Hepatocyte (in vitro differentiated cells): Measurements from ENCODE around the gene DDX1. TPM values are rescaled to one million over a fixed set of nuclear protein-coding genes. Genes with fewer than 3 reads are reported as not detected.

ENCODE experiments used
- DNase-seq: peaks from one replicate; pipeline ENCODE4 v3.0.0-alpha.2; 2016; ENCODE audit warnings: low spot score
- H2AFZ ChIP-seq: fragments of 200-600 bp; sonication (generic); 2 replicates; pipeline ENCODE4 v1.6.0; 2016; ENCODE audit warnings: antibody characterized with exemption, mild to moderate bottlenecking
- H3K27ac ChIP-seq: fragments of 200-600 bp; sonication (generic); 2 replicates; pipeline ENCODE4 v1.5.1; 2016; ENCODE audit warnings: mild to moderate bottlenecking
- H3K27me3 ChIP-seq: fragments of 200-600 bp; sonication (generic); 2 replicates; pipeline ENCODE4 v1.6.1; 2016
- H3K36me3 ChIP-seq: fragments of 200-600 bp; sonication (generic); replicated peaks from 2 replicates; pipeline ENCODE4 v1.5.1; 2016; ENCODE audit warnings: low read depth; ENCODE audit not compliant: insufficient read depth
- H3K4me1 ChIP-seq: fragments of 200-600 bp; sonication (generic); 2 replicates; pipeline ENCODE4 v1.5.1; 2016; ENCODE audit warnings: mild to moderate bottlenecking, moderate library complexity; ENCODE audit not compliant: insufficient read depth
- H3K4me2 ChIP-seq: fragments of 200-600 bp; sonication (generic); 2 replicates; pipeline ENCODE4 v1.6.0; 2016
- H3K4me3 ChIP-seq: fragments of 200-600 bp; sonication (generic); 2 replicates; pipeline ENCODE4 v1.5.1; 2016; ENCODE audit warnings: mild to moderate bottlenecking
- H3K79me2 ChIP-seq: fragments of 200-600 bp; sonication (generic); 2 replicates; pipeline ENCODE4 v1.6.0; 2017; ENCODE audit warnings: mild to moderate bottlenecking
- H3K9me2 ChIP-seq: fragments of 200-600 bp; sonication (generic); replicated peaks from 2 replicates; pipeline ENCODE4 v1.6.0; 2017; ENCODE audit warnings: mild to moderate bottlenecking; ENCODE audit not compliant: insufficient read depth
- H3K9me3 ChIP-seq: fragments of 200-600 bp; sonication (generic); 2 replicates; pipeline ENCODE4 v1.5.1; 2016; ENCODE audit warnings: low read depth, mild to moderate bottlenecking
- H4K20me1 ChIP-seq: fragments of 200-600 bp; sonication (generic); 2 replicates; pipeline ENCODE4 v1.6.0; 2016; ENCODE audit warnings: mild to moderate bottlenecking; ENCODE audit not compliant: insufficient read depth, poor library complexity, severe bottlenecking
- CTCF ChIP-seq: fragments of 200-600 bp; sonication (generic); IDR thresholded peaks from 2 replicates; pipeline ENCODE4 v1.5.1; 2016; ENCODE audit warnings: antibody characterized with exemption, mild to moderate bottlenecking; ENCODE audit not compliant: poor library complexity
- EZH2 ChIP-seq: fragments of 200-600 bp; sonication (generic); IDR thresholded peaks from 2 replicates; pipeline ENCODE4 v1.6.1; 2016; ENCODE audit warnings: antibody characterized with exemption, mild to moderate bottlenecking, borderline replicate concordance
- EZH2phosphoT487 ChIP-seq: fragments of 200-600 bp; sonication (generic); IDR thresholded peaks from one replicate; pipeline ENCODE4 v1.6.1; 2018; ENCODE audit warnings: antibody characterized with exemption, mild to moderate bottlenecking, low read depth, moderate library complexity; ENCODE audit not compliant: unreplicated experiment, severe bottlenecking
- WGBS: methylation state at CpG from one replicate; pipeline ENCODE4 v1.1.6; 2016; ENCODE audit warnings: low lambda C conversion rate; ENCODE audit errors: missing lambda C conversion rate; 5-methylcytosine and 5-hydroxymethylcytosine counted together
- polyA plus RNA-seq: library from polyadenylated mRNA; unstranded; fragments of >200 nt; fragmentation: Nextera tagmentation; extraction: Ambion mirVana; gene quantifications from 2 replicates; pipeline ENCODE4 v1.2.1, GENCODE V29; 2016
- total RNA-seq: library from RNA; depleted of rRNA; stranded (reverse); fragments of >200 nt; gene quantifications from 2 replicates; pipeline ENCODE4 v1.2.3, GENCODE V29; 2014

Gene DDX1
- total and polyA plus RNA-seq, 2 experiments from 2014 or later: 70.2 to 76.2 TPM

- H3K9me3 ChIP-seq: no peaks in the 10 kb centered on the region
- H4K20me1 ChIP-seq: no peaks in the 10 kb centered on the region
- no peak overlapping the region for H3K4me3 ChIP-seq
- H3K4me2 ChIP-seq: no peak overlapping the region
- H3K36me3 ChIP-seq: peaks cover 5% of the 10 kb centered on the region
- DNase-seq: no peak
- H3K79me2 ChIP-seq: no peaks in the 10 kb centered on the region
- H3K9me2 ChIP-seq: no peaks in the 10 kb centered on the region
- no peaks in the 10 kb centered on the region for H3K27me3 ChIP-seq
- H2AFZ ChIP-seq: no peak overlapping the region
- no peak overlapping the region for H3K27ac ChIP-seq
- H3K4me1 ChIP-seq: no peaks in the 10 kb centered on the region
- WGBS: 95% methylated on average over 3 of the region's 3 CpGs
- no peak for TF ChIP-seq EZH2phosphoT487
- TF ChIP-seq EZH2: no peak
- no peak for TF ChIP-seq CTCF
Measured at GRCh38 chr2:15603044-15603765, 11.5 kb downstream of the DDX1 start.

DNA sequence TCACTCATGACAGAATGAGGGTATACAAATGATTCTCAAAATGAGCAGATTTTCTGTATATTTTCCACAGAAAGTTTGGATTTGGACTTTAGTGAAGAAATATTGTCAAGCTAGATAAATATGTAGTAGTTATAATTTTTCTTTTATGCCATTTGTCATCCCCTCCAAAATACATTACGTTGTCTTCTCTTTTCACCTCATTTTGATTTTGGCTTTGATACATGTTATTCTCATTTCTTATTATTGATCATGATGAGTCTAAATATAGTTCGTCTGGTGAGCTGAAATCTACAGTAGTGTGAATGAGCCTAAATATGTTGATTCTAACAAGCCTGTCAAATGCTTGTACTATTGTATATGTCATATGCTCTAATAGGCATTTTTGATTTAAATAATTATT, 12.3 kb downstream of the DDX1 start:
- H2AFZ ChIP-seq: no peak overlapping the region
- no peaks in the 10 kb centered on the region for H3K9me2 ChIP-seq
- no peaks in the 10 kb centered on the region for H3K79me2 ChIP-seq
- no peak overlapping the region for H3K4me2 ChIP-seq
- WGBS: 99% methylated on average over 2 of the region's 2 CpGs
- H4K20me1 ChIP-seq: no peaks in the 10 kb centered on the region
- H3K9me3 ChIP-seq: no peaks in the 10 kb centered on the region
- no peak overlapping the region for H3K4me3 ChIP-seq
- H3K4me1 ChIP-seq: no peaks in the 10 kb centered on the region
- TF ChIP-seq EZH2phosphoT487 (no peak), CTCF (no peak), EZH2 (no peak)
- peaks cover 5% of the 10 kb centered on the region for H3K36me3 ChIP-seq
- no peak overlapping the region for H3K27ac ChIP-seq
- DNase-seq: no peak
- no peaks in the 10 kb centered on the region for H3K27me3 ChIP-seq

DNA sequence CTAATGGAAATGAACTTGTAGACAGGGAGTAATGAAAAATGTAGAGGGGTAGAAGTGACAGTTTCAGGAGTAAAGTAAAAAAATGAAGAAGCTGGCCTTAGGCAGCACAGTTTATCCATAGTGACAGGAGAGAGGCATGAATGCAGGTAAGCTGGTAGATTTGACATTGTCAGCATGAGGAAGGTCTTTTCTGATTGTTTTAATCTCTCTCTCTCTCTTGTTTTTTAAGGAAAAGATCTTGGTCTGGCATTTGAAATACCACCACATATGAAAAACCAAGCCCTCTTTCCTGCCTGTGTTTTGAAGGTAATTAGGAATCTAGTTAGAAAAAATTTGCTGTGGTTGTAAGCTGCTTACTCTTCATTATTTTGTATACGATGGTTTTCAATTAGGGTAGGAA, 14.1 kb downstream of the DDX1 start:
- Histone ChIP-seq H3K4me2 (no peak overlapping the region), H3K36me3 (peaks cover 5% of the 10 kb centered on the region)

More for the DNA sequence above, 14.1 kb downstream of the DDX1 start:
- no peak overlapping the region for H3K27ac ChIP-seq
- DNase-seq: no peak
- H3K4me3 ChIP-seq: no peak overlapping the region
- no peaks in the 10 kb centered on the region for H4K20me1 ChIP-seq
- TF ChIP-seq CTCF (no peak), EZH2phosphoT487 (no peak), EZH2 (no peak)
- no peaks in the 10 kb centered on the region for H3K79me2 ChIP-seq
- H3K27me3 ChIP-seq: no peaks in the 10 kb centered on the region
- H3K9me2 ChIP-seq: no peaks in the 10 kb centered on the region
- H3K4me1 ChIP-seq: no peaks in the 10 kb centered on the region
- H2AFZ ChIP-seq: no peak overlapping the region
- 96% methylated on average over 1 of the region's 1 CpG for WGBS
- no peaks in the 10 kb centered on the region for H3K9me3 ChIP-seq
